ENCODE results near the gene SRCAP.

The SRCAP gene

DNA sequence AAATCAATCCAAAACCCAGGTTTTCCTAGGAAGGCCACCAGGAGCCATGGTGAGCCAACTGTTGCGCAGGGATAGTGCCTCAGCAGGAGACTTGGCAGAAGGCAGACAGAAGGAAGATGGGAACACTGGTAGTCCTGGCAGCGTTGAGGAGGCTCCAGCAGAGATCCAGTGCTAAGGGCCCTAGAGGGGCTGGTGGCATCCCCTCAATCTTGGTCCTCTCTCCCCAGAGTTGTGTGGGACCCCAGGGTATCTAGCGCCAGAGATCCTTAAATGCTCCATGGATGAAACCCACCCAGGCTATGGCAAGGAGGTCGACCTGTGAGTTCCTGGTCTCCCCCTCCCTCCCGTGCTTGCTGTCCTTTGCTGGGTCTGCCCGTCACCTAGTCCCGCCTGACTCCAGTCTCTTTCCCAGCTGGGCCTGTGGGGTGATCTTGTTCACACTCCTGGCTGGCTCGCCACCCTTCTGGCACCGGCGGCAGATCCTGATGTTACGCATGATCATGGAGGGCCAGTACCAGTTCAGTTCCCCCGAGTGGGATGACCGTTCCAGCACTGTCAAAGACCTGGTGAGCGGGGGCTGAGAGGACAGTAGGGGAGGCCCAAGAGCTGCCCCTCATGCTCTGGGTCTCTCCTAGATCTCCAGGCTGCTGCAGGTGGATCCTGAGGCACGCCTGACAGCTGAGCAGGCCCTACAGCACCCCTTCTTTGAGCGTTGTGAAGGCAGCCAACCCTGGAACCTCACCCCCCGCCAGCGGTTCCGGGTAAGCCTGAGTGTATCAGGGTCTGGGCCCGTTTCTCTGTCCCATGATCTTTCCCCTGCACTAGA is 57.2 kb downstream of the SRCAP start:
- FAIRE-seq (no peak), DNase-seq (ENCODE audit: insufficient read length) (no peak)
- TF ChIP-seq POLR2A (IDR thresholded peaks at IDR 0.05; ENCODE audit: low read depth, low read length) (0 out of 2 replicates have a peak, but pooled peaks have one; percentile 2), POLR2AphosphoS5 (IDR thresholded peaks at IDR 0.05; ENCODE audit: low read depth, low read length) (no peak; the same call in 1 of the 2 replicates)

GRCh38 chr16:30756781-30757100 is 57.8 kb downstream of the SRCAP start:
- no peak for DNase-seq (ENCODE audit: insufficient read length)
- TF ChIP-seq TAF1 (IDR thresholded peaks at IDR 0.05; ENCODE audit: borderline replicate concordance, low read depth, low read length) (no peak), POLR2A (IDR thresholded peaks at IDR 0.05; ENCODE audit: low read depth, low read length) (no peak), POLR2AphosphoS5 (IDR thresholded peaks at IDR 0.05; ENCODE audit: low read depth, low read length) (no peak)
- FAIRE-seq: no peak

GRCh38 chr16:30757316-30757715 is 58.3 kb downstream of the SRCAP start:
- FAIRE-seq (no peak), DNase-seq (ENCODE audit: insufficient read length) (no peak)
- TF ChIP-seq TAF1 (IDR thresholded peaks at IDR 0.05; ENCODE audit: borderline replicate concordance, low read depth, low read length) (no peak), POLR2AphosphoS5 (IDR thresholded peaks at IDR 0.05; ENCODE audit: low read depth, low read length) (no peak), POLR2A (IDR thresholded peaks at IDR 0.05; ENCODE audit: low read depth, low read length) (no peak)

GRCh38 chr16:30758988-30759491 is 60.1 kb downstream of the SRCAP start:
- TF ChIP-seq POLR2A (IDR thresholded peaks at IDR 0.05; ENCODE audit: low read depth, low read length) (no peak), TAF1 (IDR thresholded peaks at IDR 0.05; ENCODE audit: borderline replicate concordance, low read depth, low read length) (no peak), POLR2AphosphoS5 (IDR thresholded peaks at IDR 0.05; ENCODE audit: low read depth, low read length) (no peak)
- no peak for FAIRE-seq
- DNase-seq (ENCODE audit: insufficient read length): no peak

- TF ChIP-seq POLR2AphosphoS5 (IDR thresholded peaks at IDR 0.05; ENCODE audit: low read depth, low read length): no peak
- no peak; the same call in 1 of the 2 replicates for TF ChIP-seq POLR2A (IDR thresholded peaks at IDR 0.05; ENCODE audit: low read depth, low read length)
- TF ChIP-seq TAF1 (IDR thresholded peaks at IDR 0.05; ENCODE audit: borderline replicate concordance, low read depth, low read length): no peak
- no peak for FAIRE-seq
- no peak for DNase-seq (ENCODE audit: insufficient read length)
Measured at GRCh38 chr16:30760001-30760559, 61.1 kb downstream of the SRCAP start.

- TF ChIP-seq TAF1 (IDR thresholded peaks at IDR 0.05; ENCODE audit: borderline replicate concordance, low read depth, low read length) (no peak), POLR2A (IDR thresholded peaks at IDR 0.05; ENCODE audit: low read depth, low read length) (no peak), POLR2AphosphoS5 (IDR thresholded peaks at IDR 0.05; ENCODE audit: low read depth, low read length) (no peak)
- no peak for DNase-seq (ENCODE audit: insufficient read length)
- FAIRE-seq: no peak
Measured at GRCh38 chr16:30760577-30761426, 61.8 kb downstream of the SRCAP start.

GRCh38 chr16:30761427-30761927 is 62.5 kb downstream of the SRCAP start:
- no peak for TF ChIP-seq TAF1 (IDR thresholded peaks at IDR 0.05; ENCODE audit: borderline replicate concordance, low read depth, low read length)
- TF ChIP-seq POLR2A (IDR thresholded peaks at IDR 0.05; ENCODE audit: low read depth, low read length): no peak
- no peak for TF ChIP-seq POLR2AphosphoS5 (IDR thresholded peaks at IDR 0.05; ENCODE audit: low read depth, low read length)
- FAIRE-seq: no peak
- peak; percentile 58 for DNase-seq (ENCODE audit: insufficient read length)

DNA sequence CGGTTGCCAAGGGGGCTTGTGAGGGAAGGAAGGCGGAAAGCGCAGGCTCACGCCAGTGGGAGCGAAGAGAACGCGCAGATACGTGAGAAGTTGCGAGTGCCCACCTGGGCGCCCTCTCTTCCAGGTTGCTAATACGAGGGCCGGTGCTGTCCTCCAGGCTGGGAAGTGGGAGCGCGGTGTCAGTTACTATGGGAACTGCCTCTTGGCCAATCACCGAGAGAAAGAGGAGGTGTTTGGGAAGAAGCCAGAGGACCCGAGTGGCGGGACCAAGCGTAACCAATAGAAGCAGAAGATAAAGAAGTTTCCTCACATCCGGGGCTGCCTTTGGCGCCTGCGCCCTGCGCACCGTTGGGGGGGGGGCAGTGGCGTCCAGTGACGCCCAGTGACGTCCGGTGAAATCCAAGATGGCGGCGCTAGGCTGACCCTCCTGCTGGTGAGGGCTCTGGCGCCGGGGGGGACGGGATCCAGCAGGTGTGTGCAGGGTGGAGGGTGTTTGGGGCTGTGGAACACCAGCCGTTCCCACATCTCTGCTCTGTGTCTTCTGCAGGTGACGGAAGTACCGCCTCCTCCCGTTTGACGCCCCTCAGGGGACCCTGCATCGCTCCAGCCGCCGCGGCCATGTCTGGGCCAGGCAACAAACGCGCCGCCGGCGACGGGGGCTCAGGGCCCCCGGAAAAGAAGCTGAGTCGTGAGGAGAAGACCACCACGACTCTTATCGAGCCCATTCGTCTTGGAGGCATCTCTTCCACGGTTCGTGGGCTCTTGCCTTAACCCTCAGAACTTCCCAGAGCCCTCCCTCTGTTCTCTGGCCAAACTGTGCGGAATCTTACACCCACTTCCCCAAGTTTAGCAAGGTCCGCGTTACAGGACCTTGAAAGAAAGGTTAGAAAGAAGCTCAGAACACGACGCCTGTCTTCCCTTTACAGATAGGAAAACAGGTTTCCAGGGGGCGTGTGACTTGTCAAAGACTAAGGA is 63.2 kb downstream of the SRCAP start, which contains the start of the genes CFAP119 and RNF40:
TSS of gene CFAP119 (minus strand) at position 135 of the 975 bp plus-strand sequence. CDS start 314 bp downstream, outside the sequence.
TSS of gene RNF40 (plus strand) at position 395 of the 975 bp plus-strand sequence. CDS start at position 619, 224 bp downstream.
- peak; percentile 77 for TF ChIP-seq TAF1 (IDR thresholded peaks at IDR 0.05; ENCODE audit: borderline replicate concordance, low read depth, low read length)
- peak; percentile 88 for TF ChIP-seq POLR2A (IDR thresholded peaks at IDR 0.05; ENCODE audit: low read depth, low read length)
- TF ChIP-seq POLR2AphosphoS5 (IDR thresholded peaks at IDR 0.05; ENCODE audit: low read depth, low read length): peak; percentile 77
- FAIRE-seq: peak; percentile 96

DNA sequence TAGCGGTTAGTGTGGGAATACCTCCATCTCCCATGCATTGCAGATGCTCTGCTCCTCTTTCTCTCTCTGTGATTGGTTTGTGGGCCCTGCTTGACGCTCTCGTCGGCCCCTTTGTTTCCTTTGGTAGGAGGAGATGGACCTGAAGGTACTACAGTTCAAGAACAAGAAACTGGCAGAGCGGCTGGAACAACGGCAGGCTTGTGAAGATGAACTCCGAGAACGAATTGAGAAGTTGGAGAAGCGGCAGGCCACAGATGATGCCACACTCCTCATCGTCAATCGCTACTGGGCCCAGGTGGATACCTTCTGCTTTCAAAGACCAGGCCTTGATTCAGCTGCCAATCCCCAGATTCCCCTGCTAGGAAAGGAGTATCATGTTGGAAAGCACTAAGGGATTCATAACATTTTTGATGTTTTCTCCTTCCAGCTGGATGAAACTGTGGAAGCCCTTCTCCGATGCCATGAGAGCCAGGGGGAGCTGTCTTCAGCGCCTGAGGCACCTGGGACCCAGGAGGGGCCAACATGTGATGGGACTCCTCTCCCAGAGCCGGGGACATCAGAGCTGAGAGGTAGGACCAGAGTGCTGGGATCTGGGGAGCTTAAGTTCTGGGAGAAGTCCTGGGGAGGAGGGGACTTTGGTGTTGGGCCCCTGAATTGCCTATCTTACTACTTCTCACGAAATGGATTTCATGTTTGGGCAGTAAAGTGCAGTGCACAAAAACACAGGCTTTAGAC is 64.2 kb downstream of the SRCAP start:
- DNase-seq (ENCODE audit: insufficient read length): no peak
- TF ChIP-seq POLR2AphosphoS5 (IDR thresholded peaks at IDR 0.05; ENCODE audit: low read depth, low read length) (no peak), TAF1 (IDR thresholded peaks at IDR 0.05; ENCODE audit: borderline replicate concordance, low read depth, low read length) (no peak), POLR2A (IDR thresholded peaks at IDR 0.05; ENCODE audit: low read depth, low read length) (no peak)
- no peak for FAIRE-seq

More for the DNA sequence above, 63.2 kb downstream of the SRCAP start, which contains the start of the genes CFAP119 and RNF40:
- DNase-seq (ENCODE audit: insufficient read length): peak; percentile 99

All from GM12892 (cell line).